ENCODE data around the gene CNPPD1. TPM values are rescaled to one million over a fixed set of nuclear protein-coding genes. Genes with fewer than 3 reads are reported as not detected.
"Not testable (repeated sequence)": the region's sequence is repeated elsewhere in the genome, so short reads cannot be mapped to it uniquely, and the experiment has no call there.

Gene CNPPD1
- total RNA-seq, 1 experiment from 2014 or later: 33.2 TPM

- DNase-seq; H3K4me3 ChIP-seq (ENCODE audit: insufficient read depth, low read depth, low read length); H3K36me3 ChIP-seq (replicated peaks; ENCODE audit: control insufficient read depth, insufficient read depth, low read length); H3K27me3 ChIP-seq (ENCODE audit: control insufficient read depth, insufficient read depth, low read length): not testable (repeated sequence)
Measured at GRCh38 chr2:219200502-219201326, 24.0 kb upstream of the CNPPD1 start.

- peak; percentile 23 for DNase-seq
- no peaks in the 10 kb centered on the region for H3K36me3 ChIP-seq (replicated peaks; ENCODE audit: control insufficient read depth, insufficient read depth, low read length)
- no peaks in the 10 kb centered on the region for H3K27me3 ChIP-seq (ENCODE audit: control insufficient read depth, insufficient read depth, low read length)
- no peak overlapping the region for H3K4me3 ChIP-seq (ENCODE audit: insufficient read depth, low read depth, low read length)
Measured at GRCh38 chr2:219199470-219200211, 22.9 kb upstream of the CNPPD1 start.

GRCh38 chr2:219198974-219199373, 22.2 kb upstream of the CNPPD1 start:
- no peak overlapping the region for H3K4me3 ChIP-seq (ENCODE audit: insufficient read depth, low read depth, low read length)
- peak; percentile 26 for DNase-seq
- H3K27me3 ChIP-seq (ENCODE audit: control insufficient read depth, insufficient read depth, low read length): no peaks in the 10 kb centered on the region
- no peaks in the 10 kb centered on the region for H3K36me3 ChIP-seq (replicated peaks; ENCODE audit: control insufficient read depth, insufficient read depth, low read length)

GRCh38 chr2:219197388-219197787, 20.7 kb upstream of the CNPPD1 start:
- no peak for DNase-seq
- Histone ChIP-seq H3K27me3 (ENCODE audit: control insufficient read depth, insufficient read depth, low read length) (no peaks in the 10 kb centered on the region), H3K4me3 (ENCODE audit: insufficient read depth, low read depth, low read length) (no peak overlapping the region), H3K36me3 (replicated peaks; ENCODE audit: control insufficient read depth, insufficient read depth, low read length) (no peaks in the 10 kb centered on the region)

- no peak for DNase-seq
- Histone ChIP-seq H3K4me3 (ENCODE audit: insufficient read depth, low read depth, low read length) (no peak overlapping the region), H3K36me3 (replicated peaks; ENCODE audit: control insufficient read depth, insufficient read depth, low read length) (peaks cover 11% of the 10 kb centered on the region), H3K27me3 (ENCODE audit: control insufficient read depth, insufficient read depth, low read length) (no peaks in the 10 kb centered on the region)
Measured at GRCh38 chr2:219186754-219187456, 10.2 kb upstream of the CNPPD1 start.

GRCh38 chr2:219184121-219184520, 7.4 kb upstream of the CNPPD1 start:
- H3K27me3 ChIP-seq (ENCODE audit: control insufficient read depth, insufficient read depth, low read length): no peaks in the 10 kb centered on the region
- H3K4me3 ChIP-seq (ENCODE audit: insufficient read depth, low read depth, low read length): no peak overlapping the region
- H3K36me3 ChIP-seq (replicated peaks; ENCODE audit: control insufficient read depth, insufficient read depth, low read length): peaks cover 26% of the 10 kb centered on the region
- DNase-seq: no peak

- Histone ChIP-seq H3K27me3 (ENCODE audit: control insufficient read depth, insufficient read depth, low read length) (no peaks in the 10 kb centered on the region), H3K4me3 (ENCODE audit: insufficient read depth, low read depth, low read length) (no peak overlapping the region), H3K36me3 (replicated peaks; ENCODE audit: control insufficient read depth, insufficient read depth, low read length) (peaks cover 26% of the 10 kb centered on the region)
- DNase-seq: no peak
Measured at GRCh38 chr2:219183151-219183772, 6.5 kb upstream of the CNPPD1 start.

GRCh38 chr2:219182331-219183150, 5.8 kb upstream of the CNPPD1 start:
- no peaks in the 10 kb centered on the region for H3K27me3 ChIP-seq (ENCODE audit: control insufficient read depth, insufficient read depth, low read length)
- H3K4me3 ChIP-seq (ENCODE audit: insufficient read depth, low read depth, low read length): no peak overlapping the region
- peaks cover 26% of the 10 kb centered on the region for H3K36me3 ChIP-seq (replicated peaks; ENCODE audit: control insufficient read depth, insufficient read depth, low read length)
- no peak for DNase-seq

GRCh38 chr2:219181531-219181930, 4.8 kb upstream of the CNPPD1 start:
- Histone ChIP-seq H3K36me3 (replicated peaks; ENCODE audit: control insufficient read depth, insufficient read depth, low read length) (peaks cover 26% of the 10 kb centered on the region), H3K4me3 (ENCODE audit: insufficient read depth, low read depth, low read length) (no peak overlapping the region), H3K27me3 (ENCODE audit: control insufficient read depth, insufficient read depth, low read length) (no peaks in the 10 kb centered on the region)
- DNase-seq: no peak

- Histone ChIP-seq H3K4me3 (ENCODE audit: insufficient read depth, low read depth, low read length) (no peak overlapping the region), H3K36me3 (replicated peaks; ENCODE audit: control insufficient read depth, insufficient read depth, low read length) (peaks cover 26% of the 10 kb centered on the region), H3K27me3 (ENCODE audit: control insufficient read depth, insufficient read depth, low read length) (no peaks in the 10 kb centered on the region)
- DNase-seq: no peak
Measured at GRCh38 chr2:219180961-219181360, 4.2 kb upstream of the CNPPD1 start.

GRCh38 chr2:219179601-219180465, 3.1 kb upstream of the CNPPD1 start:
- Histone ChIP-seq H3K4me3 (ENCODE audit: insufficient read depth, low read depth, low read length) (no peak overlapping the region), H3K27me3 (ENCODE audit: control insufficient read depth, insufficient read depth, low read length) (no peaks in the 10 kb centered on the region), H3K36me3 (replicated peaks; ENCODE audit: control insufficient read depth, insufficient read depth, low read length) (peaks cover 27% of the 10 kb centered on the region)
- no peak for DNase-seq

GRCh38 chr2:219178377-219179175, 1.9 kb upstream of the CNPPD1 start:
- DNase-seq: peak; percentile 89
- peaks cover 27% of the 10 kb centered on the region for H3K36me3 ChIP-seq (replicated peaks; ENCODE audit: control insufficient read depth, insufficient read depth, low read length)
- peak overlapping the region; percentile 89 for H3K4me3 ChIP-seq (ENCODE audit: insufficient read depth, low read depth, low read length)
- no peaks in the 10 kb centered on the region for H3K27me3 ChIP-seq (ENCODE audit: control insufficient read depth, insufficient read depth, low read length)
